Measurements from ENCODE around the gene SYT1.
"Not testable (repeated sequence)": the region's sequence is repeated elsewhere in the genome, so short reads cannot be mapped to it uniquely, and the experiment has no call there.

SYT1 gene

GRCh38 chr12:78864403-78864869 is at the start of gene SYT1:
TSS of gene SYT1 (plus strand) at chr12:78864774.
- DNase-seq (ENCODE audit: insufficient read length, low spot score) (peak; percentile 62), FAIRE-seq (no peak)
- TF ChIP-seq, protein P1, sequence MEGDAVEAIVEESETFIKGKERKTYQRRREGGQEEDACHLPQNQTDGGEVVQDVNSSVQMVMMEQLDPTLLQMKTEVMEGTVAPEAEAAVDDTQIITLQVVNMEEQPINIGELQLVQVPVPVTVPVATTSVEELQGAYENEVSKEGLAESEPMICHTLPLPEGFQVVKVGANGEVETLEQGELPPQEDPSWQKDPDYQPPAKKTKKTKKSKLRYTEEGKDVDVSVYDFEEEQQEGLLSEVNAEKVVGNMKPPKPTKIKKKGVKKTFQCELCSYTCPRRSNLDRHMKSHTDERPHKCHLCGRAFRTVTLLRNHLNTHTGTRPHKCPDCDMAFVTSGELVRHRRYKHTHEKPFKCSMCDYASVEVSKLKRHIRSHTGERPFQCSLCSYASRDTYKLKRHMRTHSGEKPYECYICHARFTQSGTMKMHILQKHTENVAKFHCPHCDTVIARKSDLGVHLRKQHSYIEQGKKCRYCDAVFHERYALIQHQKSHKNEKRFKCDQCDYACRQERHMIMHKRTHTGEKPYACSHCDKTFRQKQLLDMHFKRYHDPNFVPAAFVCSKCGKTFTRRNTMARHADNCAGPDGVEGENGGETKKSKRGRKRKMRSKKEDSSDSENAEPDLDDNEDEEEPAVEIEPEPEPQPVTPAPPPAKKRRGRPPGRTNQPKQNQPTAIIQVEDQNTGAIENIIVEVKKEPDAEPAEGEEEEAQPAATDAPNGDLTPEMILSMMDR (IDR thresholded peaks at IDR 0.05; ENCODE audit: insufficient read depth, missing control alignments), result no peak

DNA sequence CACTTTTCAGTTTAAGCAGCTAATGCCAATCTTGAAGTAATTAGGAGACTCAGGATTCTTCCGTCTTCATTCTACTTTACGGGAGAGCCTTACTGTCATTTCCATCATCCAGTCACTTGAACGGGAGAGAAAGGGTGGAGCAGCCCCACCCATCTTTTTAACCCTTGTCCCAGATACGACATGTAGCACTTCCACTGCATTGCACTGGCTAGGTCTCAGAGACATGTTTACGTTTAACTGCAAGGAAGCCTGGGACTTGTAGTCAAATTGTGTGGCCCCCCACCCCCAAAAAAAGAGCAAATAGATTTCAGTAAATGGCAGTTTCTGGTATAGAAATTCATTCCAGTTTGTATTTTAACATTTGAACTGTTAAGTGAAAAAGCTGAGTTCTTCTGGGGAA is 46.1 kb upstream of the SYT1 start:
- FAIRE-seq (no peak), DNase-seq (ENCODE audit: insufficient read length, low spot score) (no peak)
- TF ChIP-seq, protein P1 (IDR thresholded peaks at IDR 0.05; ENCODE audit: insufficient read depth, missing control alignments), result no peak

DNA sequence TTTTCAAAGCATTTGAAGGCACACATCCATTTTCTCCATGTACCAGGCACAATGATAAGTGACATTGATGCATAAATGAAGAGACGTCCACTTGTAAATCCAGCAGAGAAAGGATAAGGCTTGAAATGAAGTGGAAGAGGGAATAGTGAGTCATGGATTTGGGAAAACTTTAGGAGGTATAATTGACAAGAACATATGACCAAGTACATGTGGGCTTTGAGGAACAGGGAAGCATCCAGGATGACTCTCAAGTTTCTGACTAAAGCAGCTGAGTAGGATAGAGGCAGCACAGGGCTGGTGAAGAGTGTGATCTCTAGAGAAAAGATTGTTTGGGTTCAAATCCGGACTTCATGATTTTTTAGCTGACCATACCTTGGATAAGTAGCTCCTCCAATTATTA is 43.6 kb upstream of the SYT1 start:
- FAIRE-seq (no peak), DNase-seq (ENCODE audit: insufficient read length, low spot score) (no peak)
- TF ChIP-seq, protein P1 (IDR thresholded peaks at IDR 0.05; ENCODE audit: insufficient read depth, missing control alignments), result no peak

GRCh38 chr12:78824918-78825317 is 39.7 kb upstream of the SYT1 start:
- FAIRE-seq, result no peak
- DNase-seq (ENCODE audit: insufficient read length, low spot score), result no peak
- TF ChIP-seq, protein P1 (IDR thresholded peaks at IDR 0.05; ENCODE audit: insufficient read depth, missing control alignments), result no peak

DNA sequence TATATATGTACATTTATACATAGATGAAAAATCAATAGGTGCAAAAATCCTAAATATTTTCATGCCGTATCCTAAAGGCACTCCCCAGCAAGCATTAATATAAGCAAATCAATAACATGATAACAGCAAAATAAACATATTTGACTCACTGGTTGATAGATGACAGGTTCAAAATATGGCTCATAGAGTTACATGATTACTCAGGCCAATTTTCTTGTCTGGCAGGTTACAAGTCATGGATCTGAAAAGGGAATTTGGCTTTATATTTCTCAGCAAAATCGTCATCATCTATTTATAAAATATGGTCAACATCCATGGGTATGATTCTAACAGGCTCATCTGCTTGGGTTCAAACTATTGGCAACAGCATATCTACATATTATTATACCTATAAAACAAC is 34.9 kb upstream of the SYT1 start:
- TF ChIP-seq, protein P1 (IDR thresholded peaks at IDR 0.05; ENCODE audit: insufficient read depth, missing control alignments), result no peak
- no peak for FAIRE-seq
- no peak for DNase-seq (ENCODE audit: insufficient read length, low spot score)

DNA sequence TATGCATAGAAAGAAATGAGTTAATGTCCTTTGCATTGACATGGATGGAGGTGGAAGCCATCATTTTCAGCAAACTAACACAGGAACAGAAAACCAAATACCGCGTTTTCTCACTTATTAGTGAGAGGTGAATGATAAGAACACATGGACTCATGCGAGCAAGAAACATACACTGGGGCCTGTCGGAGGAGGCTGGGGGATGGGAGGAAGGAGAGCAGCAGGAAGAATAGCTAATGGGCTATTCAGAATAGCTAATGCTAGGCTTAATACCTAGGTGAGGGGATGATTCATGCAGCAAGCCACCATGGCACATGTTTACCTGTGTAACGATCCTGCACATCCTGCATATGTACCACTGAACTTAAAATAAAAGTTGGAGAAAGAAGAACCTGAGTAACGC is 29.1 kb upstream of the SYT1 start:
- TF ChIP-seq, protein P1 (IDR thresholded peaks at IDR 0.05; ENCODE audit: insufficient read depth, missing control alignments), result no peak
- DNase-seq (ENCODE audit: insufficient read length, low spot score) (no peak), FAIRE-seq (no peak)

GRCh38 chr12:78840518-78841019 is 24.0 kb upstream of the SYT1 start:
- not testable (repeated sequence) for DNase-seq (ENCODE audit: insufficient read length, low spot score); FAIRE-seq

- DNase-seq (ENCODE audit: insufficient read length, low spot score), result no peak
- TF ChIP-seq, protein P1 (IDR thresholded peaks at IDR 0.05; ENCODE audit: insufficient read depth, missing control alignments), result no peak
- no peak for FAIRE-seq
These were observed 11.3 kb upstream of the SYT1 start for GRCh38 chr12:78853231-78853630.

Data from D721Med (cell line).